ENCODE data around the gene OR52E1. TPM values are rescaled to one million over a fixed set of nuclear protein-coding genes. Genes with fewer than 3 reads are reported as not detected.

OR52E1 gene
- total and polyA plus RNA-seq, 2 donors (not counting 1 experiment from before 2014, with no cell fraction given), result not detected

- Histone ChIP-seq H3K4me3 (replicated peaks in 1 of 4; ENCODE audit: control extremely low read depth in 1 of 4, insufficient read depth in 1 of 4, low read depth in 3 of 4, low read length in 4 of 4) (no peak overlapping the region), H3K27ac (ENCODE audit: insufficient read depth, low read length) (no peak overlapping the region), H3K9ac (ENCODE audit: insufficient read depth, low read length) (no peak overlapping the region), H3K4me2 (ENCODE audit: extremely low read depth, insufficient read depth, low read length) (no peak overlapping the region), H4K20me1 (ENCODE audit: control insufficient read depth, extremely low read depth, insufficient read depth, low read length) (no peaks in the 10 kb centered on the region), H2AFZ (ENCODE audit: low read length) (no peak overlapping the region), H3K27me3 (ENCODE audit: control insufficient read depth, insufficient read depth, low read length) (no peaks in the 10 kb centered on the region), H3K79me2 (ENCODE audit: control insufficient read depth, insufficient read depth, low read length) (no peaks in the 10 kb centered on the region), H3K4me1 (ENCODE audit: control insufficient read depth, extremely low read depth, insufficient read depth, low read length) (no peaks in the 10 kb centered on the region), H3K9me3 (ENCODE audit: control insufficient read depth, insufficient read depth, low read depth, low read length) (no peaks in the 10 kb centered on the region), H3K36me3 (ENCODE audit: control insufficient read depth, insufficient read depth, low read length) (no peaks in the 10 kb centered on the region)
- no peak for DNase-seq (ENCODE audit: low read depth in 2 of 2)
- no peak for TF ChIP-seq EZH2 (IDR thresholded peaks at IDR 0.05; ENCODE audit: low read length, missing control alignments)
- TF ChIP-seq CTCF (conservative IDR thresholded peaks at IDR 0.05 in 1 of 2, IDR thresholded peaks at IDR 0.05 in 1 of 2; ENCODE audit: low read depth in 1 of 2, low read length in 2 of 2), result no peak
Measured at GRCh38 chr11:5092821-5093585, 23.6 kb downstream of the OR52E1 start.

- Histone ChIP-seq H3K9ac (ENCODE audit: insufficient read depth, low read length) (no peak overlapping the region), H3K4me1 (ENCODE audit: control insufficient read depth, extremely low read depth, insufficient read depth, low read length) (no peaks in the 10 kb centered on the region), H2AFZ (ENCODE audit: low read length) (no peak overlapping the region), H3K79me2 (ENCODE audit: control insufficient read depth, insufficient read depth, low read length) (no peaks in the 10 kb centered on the region), H3K36me3 (ENCODE audit: control insufficient read depth, insufficient read depth, low read length) (no peaks in the 10 kb centered on the region), H3K27me3 (ENCODE audit: control insufficient read depth, insufficient read depth, low read length) (no peaks in the 10 kb centered on the region), H3K4me3 (replicated peaks in 1 of 4; ENCODE audit: control extremely low read depth in 1 of 4, insufficient read depth in 1 of 4, low read depth in 3 of 4, low read length in 4 of 4) (no peak overlapping the region), H4K20me1 (ENCODE audit: control insufficient read depth, extremely low read depth, insufficient read depth, low read length) (no peaks in the 10 kb centered on the region), H3K9me3 (ENCODE audit: control insufficient read depth, insufficient read depth, low read depth, low read length) (no peaks in the 10 kb centered on the region), H3K27ac (ENCODE audit: insufficient read depth, low read length) (no peak overlapping the region), H3K4me2 (ENCODE audit: extremely low read depth, insufficient read depth, low read length) (no peak overlapping the region)
- DNase-seq (ENCODE audit: low read depth in 2 of 2), result no peak
- TF ChIP-seq CTCF (conservative IDR thresholded peaks at IDR 0.05 in 1 of 2, IDR thresholded peaks at IDR 0.05 in 1 of 2; ENCODE audit: low read depth in 1 of 2, low read length in 2 of 2) (no peak), EZH2 (IDR thresholded peaks at IDR 0.05; ENCODE audit: low read length, missing control alignments) (no peak)
Measured at GRCh38 chr11:5096011-5096410, 26.6 kb downstream of the OR52E1 start.

GRCh38 chr11:5102246-5102645, 32.9 kb downstream of the OR52E1 start:
- Histone ChIP-seq H3K27me3 (ENCODE audit: control insufficient read depth, insufficient read depth, low read length) (no peaks in the 10 kb centered on the region), H2AFZ (ENCODE audit: low read length) (no peak overlapping the region), H3K36me3 (ENCODE audit: control insufficient read depth, insufficient read depth, low read length) (no peaks in the 10 kb centered on the region), H3K9me3 (ENCODE audit: control insufficient read depth, insufficient read depth, low read depth, low read length) (no peaks in the 10 kb centered on the region), H3K4me2 (ENCODE audit: extremely low read depth, insufficient read depth, low read length) (no peak overlapping the region), H4K20me1 (ENCODE audit: control insufficient read depth, extremely low read depth, insufficient read depth, low read length) (no peaks in the 10 kb centered on the region), H3K4me1 (ENCODE audit: control insufficient read depth, extremely low read depth, insufficient read depth, low read length) (no peaks in the 10 kb centered on the region), H3K27ac (ENCODE audit: insufficient read depth, low read length) (no peak overlapping the region), H3K9ac (ENCODE audit: insufficient read depth, low read length) (no peak overlapping the region), H3K4me3 (replicated peaks in 1 of 4; ENCODE audit: control extremely low read depth in 1 of 4, insufficient read depth in 1 of 4, low read depth in 3 of 4, low read length in 4 of 4) (no peak overlapping the region), H3K79me2 (ENCODE audit: control insufficient read depth, insufficient read depth, low read length) (no peaks in the 10 kb centered on the region)
- TF ChIP-seq CTCF (conservative IDR thresholded peaks at IDR 0.05 in 1 of 2, IDR thresholded peaks at IDR 0.05 in 1 of 2; ENCODE audit: low read depth in 1 of 2, low read length in 2 of 2) (no peak), EZH2 (IDR thresholded peaks at IDR 0.05; ENCODE audit: low read length, missing control alignments) (no peak)
- DNase-seq (ENCODE audit: low read depth in 2 of 2), result no peak
